H1 (cell line): ENCODE results near the gene NEK9. TPM values are rescaled to one million over a fixed set of nuclear protein-coding genes. Genes with fewer than 3 reads are reported as not detected.

ENCODE experiments used
- CTCF ChIA-PET: fragments of 300-600 bp; sonication (Branson Sonifier 250); formaldehyde crosslinking; loops from one replicate; lab custom pipeline; 2021; ENCODE audit not compliant: partially characterized antibody; lab: Charles Lee
- POLR2A ChIA-PET: fragments of 300-600 bp; sonication (Branson Sonifier 250); formaldehyde crosslinking; loops from one replicate; lab custom pipeline; 2021; ENCODE audit warnings: inconsistent platforms; ENCODE audit not compliant: partially characterized antibody; lab: Charles Lee
- DNase-seq, 2 experiments: peaks; one replicate each; pipeline versions ENCODE4 v3.0.0 to v3.0.0-alpha.2; 2010 to 2022; ENCODE audit warnings: low spot score in 2 of 2, low read depth in 1 of 2, mixed read lengths in 1 of 2
- FAIRE-seq: peaks from 2 replicates; lab custom pipeline; 2011; peaks lifted over from hg19 to GRCh38; lab: Jason Lieb, UNC
- H2AFZ ChIP-seq: 2 replicates; pipeline ENCODE4 v1.8.1; 2012; ENCODE audit warnings: low read length, inconsistent platforms
- H2AK5ac ChIP-seq: 2 replicates; pipeline ENCODE4 v1.6.1; 2013; ENCODE audit warnings: low read depth, low read length
- H2BK120ac ChIP-seq: replicated peaks from 2 replicates; pipeline ENCODE3; 2013; ENCODE audit warnings: low read depth, low read length, inconsistent platforms
- H2BK12ac ChIP-seq: 2 replicates; pipeline ENCODE4 v1.6.1; 2013; ENCODE audit warnings: low read depth, low read length
- H2BK15ac ChIP-seq: 2 replicates; pipeline ENCODE4 v1.6.1; 2013; ENCODE audit warnings: low read length
- H2BK20ac ChIP-seq: 2 replicates; pipeline ENCODE4 v1.6.1; 2013; ENCODE audit warnings: low read length
- H2BK5ac ChIP-seq: 2 replicates; pipeline ENCODE4 v1.6.1; 2013; ENCODE audit warnings: low read depth, low read length
- H3K14ac ChIP-seq: 2 replicates; pipeline ENCODE4 v1.6.1; 2013; ENCODE audit warnings: inconsistent platforms; ENCODE audit not compliant: insufficient read length
- H3K18ac ChIP-seq: 2 replicates; pipeline ENCODE4 v1.6.1; 2013; ENCODE audit warnings: low read length; ENCODE audit errors: extremely low read depth
- H3K23ac ChIP-seq: 2 replicates; pipeline ENCODE4 v1.6.1; 2013; ENCODE audit warnings: inconsistent platforms; ENCODE audit not compliant: insufficient read length
- H3K23me2 ChIP-seq: 2 replicates; pipeline ENCODE4 v1.6.1; 2013; ENCODE audit warnings: low read depth, low read length
- H3K27ac ChIP-seq: 2 replicates; pipeline ENCODE4 v1.6.1; 2011; ENCODE audit warnings: low read depth, low read length, inconsistent platforms
- H3K27me3 ChIP-seq, 4 experiments: replicated peaks in 1 of 4; 1 replicate in 1 of 4; 2 replicates in 3 of 4; pipeline versions ENCODE4 v1.6.1 to v1.8.1; 2011 to 2013; ENCODE audit warnings: low read length in 3 of 4, mild to moderate bottlenecking in 3 of 4, inconsistent platforms in 2 of 4, mixed read lengths in 2 of 4, moderate library complexity in 1 of 4; ENCODE audit not compliant: control insufficient read depth in 3 of 4, insufficient read depth in 3 of 4; ENCODE audit errors: extremely low read depth in 1 of 4
- H3K36me3 ChIP-seq, 4 experiments: 2 replicates each; pipeline versions ENCODE4 v1.6.1 to v1.8.1; 2011 to 2013; ENCODE audit warnings: mild to moderate bottlenecking in 4 of 4, low read length in 3 of 4, moderate library complexity in 2 of 4, control low read depth in 1 of 4, inconsistent platforms in 1 of 4; ENCODE audit not compliant: insufficient read depth in 4 of 4, control insufficient read depth in 2 of 4
- H3K4ac ChIP-seq: replicated peaks from 2 replicates; pipeline ENCODE3; 2013; ENCODE audit warnings: low read length, low read depth, mixed read lengths, inconsistent platforms; ENCODE audit not compliant: insufficient read length
- H3K4me1 ChIP-seq, 4 experiments: replicated peaks in 1 of 4; 1 replicate in 1 of 4; 2 replicates in 3 of 4; pipeline versions ENCODE4 v1.6.1 to v1.8.1; 2011 to 2013; ENCODE audit warnings: low read length in 3 of 4, inconsistent platforms in 2 of 4, mixed read lengths in 1 of 4; ENCODE audit not compliant: insufficient read depth in 4 of 4, control insufficient read depth in 3 of 4
- H3K4me2 ChIP-seq, 2 experiments: 2 replicates each; pipeline versions ENCODE4 v1.6.1 to v1.8.1; 2011 to 2013; ENCODE audit warnings: low read depth in 2 of 2, low read length in 2 of 2, control low read depth in 1 of 2, inconsistent platforms in 1 of 2, mild to moderate bottlenecking in 1 of 2; ENCODE audit not compliant: insufficient read depth in 1 of 2
- H3K4me3 ChIP-seq, 4 experiments: fragments of 200-600, 300-600 bp in 1 of 4; sonication (generic), shearing (Covaris generic), sonication (Bioruptor Twin) in 1 of 4; 2 replicates each; pipeline versions ENCODE4 v1.5.1 to v1.8.1; 2011 to 2016; ENCODE audit warnings: low read length in 4 of 4, low read depth in 3 of 4, control low read depth in 2 of 4, inconsistent platforms in 2 of 4, mild to moderate bottlenecking in 2 of 4, mixed read lengths in 1 of 4, moderate library complexity in 1 of 4; ENCODE audit not compliant: insufficient read depth in 2 of 4; ENCODE audit errors: extremely low read depth in 1 of 4
- H3K56ac ChIP-seq: replicated peaks from 2 replicates; pipeline ENCODE3; 2013; ENCODE audit warnings: low read depth, mild to moderate bottlenecking, mixed read lengths, low read length, inconsistent platforms; ENCODE audit not compliant: insufficient read length
- H3K79me1 ChIP-seq: 2 replicates; pipeline ENCODE4 v1.6.1; 2013; ENCODE audit warnings: low read depth, low read length, control low read depth
- H3K79me2 ChIP-seq, 2 experiments: 2 replicates each; pipeline versions ENCODE4 v1.6.1 to v1.8.1; 2012 to 2013; ENCODE audit warnings: low read length in 2 of 2, mild to moderate bottlenecking in 2 of 2, inconsistent platforms in 1 of 2; ENCODE audit not compliant: insufficient read depth in 2 of 2, control insufficient read depth in 1 of 2
- H3K9ac ChIP-seq, 4 experiments: replicated peaks in 1 of 4; 1 replicate in 1 of 4; 2 replicates in 3 of 4; pipeline versions ENCODE4 v1.6.1 to v1.8.1; 2011 to 2013; ENCODE audit warnings: low read depth in 3 of 4, low read length in 3 of 4, control low read depth in 2 of 4, mild to moderate bottlenecking in 2 of 4, moderate library complexity in 2 of 4, inconsistent platforms in 1 of 4; ENCODE audit errors: extremely low read depth in 1 of 4
- H3K9me3 ChIP-seq, 2 experiments: 2 replicates each; pipeline versions ENCODE4 v1.6.1 to v1.8.1; 2012 to 2013; ENCODE audit warnings: mild to moderate bottlenecking in 2 of 2, moderate library complexity in 2 of 2, control low read depth in 1 of 2, inconsistent platforms in 1 of 2, low read depth in 1 of 2, low read length in 1 of 2, mixed read lengths in 1 of 2; ENCODE audit not compliant: insufficient read depth in 2 of 2
- H4K20me1 ChIP-seq, 2 experiments: replicated peaks in 1 of 2; 2 replicates each; pipeline versions ENCODE3 to v1.8.1; 2011 to 2013; ENCODE audit warnings: inconsistent platforms in 2 of 2, low read length in 2 of 2, mild to moderate bottlenecking in 1 of 2; ENCODE audit not compliant: insufficient read depth in 2 of 2, control insufficient read depth in 1 of 2
- H4K5ac ChIP-seq: 2 replicates; pipeline ENCODE4 v1.6.1; 2013; ENCODE audit warnings: low read length, low read depth, mixed read lengths, inconsistent platforms; ENCODE audit not compliant: insufficient read length
- H4K8ac ChIP-seq: 2 replicates; pipeline ENCODE4 v1.8.0; 2013; ENCODE audit warnings: mild to moderate bottlenecking, moderate library complexity, low read length, inconsistent platforms; ENCODE audit not compliant: insufficient read depth; ENCODE audit errors: extremely low read depth
- H4K91ac ChIP-seq: replicated peaks from 2 replicates; pipeline ENCODE3; 2013; ENCODE audit warnings: low read length, mixed read lengths, inconsistent platforms; ENCODE audit not compliant: insufficient read length
- BCL11A ChIP-seq, 2 experiments: IDR thresholded peaks; one replicate each; pipeline ENCODE4 v1.6.1; 2011; ENCODE audit warnings: low read depth in 2 of 2, low read length in 2 of 2, mild to moderate bottlenecking in 2 of 2
- CBX8 ChIP-seq: fragments of 300-800, 300-1000 bp; sonication (generic); IDR thresholded peaks from 2 replicates; pipeline ENCODE4 v1.7.1; 2016; ENCODE audit warnings: low read depth, low read length, borderline replicate concordance
- CEBPB ChIP-seq: IDR thresholded peaks from 2 replicates; pipeline ENCODE4 v1.6.1; 2012; ENCODE audit warnings: low read depth, low read length
- E2F6 ChIP-seq: IDR thresholded peaks from 2 replicates; pipeline ENCODE4 v1.6.1; 2012; ENCODE audit warnings: inconsistent platforms
- MAFK ChIP-seq: IDR thresholded peaks from 2 replicates; pipeline ENCODE4 v1.6.1; 2012; ENCODE audit warnings: low read depth, mild to moderate bottlenecking, improper control_type of control experiment, low read length
- RFX5 ChIP-seq: IDR thresholded peaks from 2 replicates; pipeline ENCODE4 v1.6.1; 2011; ENCODE audit warnings: low read depth, low read length, improper control_type of control experiment, borderline replicate concordance
- RXRA ChIP-seq: IDR thresholded peaks from 2 replicates; pipeline ENCODE4 v1.6.1; 2011; ENCODE audit warnings: low read depth, mild to moderate bottlenecking, low read length, moderate library complexity; ENCODE audit not compliant: insufficient read depth
- SAP30 ChIP-seq: fragments of 300-600 bp; sonication (generic); IDR thresholded peaks from 2 replicates; pipeline ENCODE4 v1.7.1; 2012; ENCODE audit warnings: low read length, moderate library complexity, mild to moderate bottlenecking, inconsistent platforms; ENCODE audit not compliant: insufficient read depth, insufficient replicate concordance
- SIN3A ChIP-seq, 2 experiments: IDR thresholded peaks in 1 of 2; conservative IDR thresholded peaks in 1 of 2; 2 replicates each; pipeline ENCODE4 v1.6.1; 2011 to 2012; ENCODE audit warnings: low read length in 2 of 2, improper control_type of control experiment in 1 of 2, low read depth in 1 of 2, mild to moderate bottlenecking in 1 of 2
- YY1 ChIP-seq: IDR thresholded peaks from 2 replicates; pipeline ENCODE4 v1.6.1; 2011; ENCODE audit warnings: low read depth, mild to moderate bottlenecking, low read length
- WGBS, 2 experiments: shearing (Covaris generic) in 1 of 2; methylation state at CpG; one replicate each; pipeline versions ENCODE4 v1.1.6 to v1.1.7; 2013 to 2015; ENCODE audit warnings: low lambda C conversion rate in 2 of 2, mixed read lengths in 2 of 2, inconsistent platforms in 1 of 2, low coverage in 1 of 2, missing lambda C conversion rate in 1 of 2; ENCODE audit not compliant: insufficient replicate concordance in 2 of 2, insufficient coverage in 1 of 2, insufficient read length in 1 of 2; ENCODE audit errors: extremely low coverage in 1 of 2, missing lambda C conversion rate in 1 of 2; 5-methylcytosine and 5-hydroxymethylcytosine counted together
- polyA plus RNA-seq, 7 experiments: library from polyadenylated mRNA; depleted of rRNA in 3 of 7; stranded (reverse) in 5 of 7; unstranded in 2 of 7; fragments of >200 nt in 5 of 7; fragments of 200-250 nt in 2 of 7; gene quantifications; 1 replicate in 5 of 7; 2 replicates in 1 of 7; 4 replicates in 1 of 7; pipeline versions ENCODE4 v1.2.1 to v1.2.3, GENCODE V29; 2011 to 2013; ENCODE audit warnings: missing spikeins in 2 of 7, mixed read lengths in 2 of 7
- total RNA-seq: library from RNA; stranded (reverse); fragmentation: NEBNext Ultra II Directional; extraction: Animal tissue kit (Norgen Biotek cat#: 25700); gene quantifications from 2 replicates; pipeline ENCODE4 v1.2.1, GENCODE V29; 2021

Gene NEK9
- total and polyA plus RNA-seq, 2 of the 8 experiments (the other 6 are each of a cell fraction or from before 2014, with no cell fraction given) = 16.0 to 43.6 TPM

GRCh38 chr14:75068294-75069120 is 58.3 kb downstream of the NEK9 start:
- Histone ChIP-seq H2AFZ (no peak overlapping the region), H3K27me3 (no peaks in the 10 kb centered on the region)
- FAIRE-seq = no peak
- TF ChIP-seq SIN3A (conservative IDR thresholded peaks at IDR 0.05 in 1 of 2, IDR thresholded peaks at IDR 0.05 in 1 of 2; ENCODE audit: low read depth in 1 of 2, low read length in 2 of 2) = 0 out of 4 replicates have a peak, but pooled peaks of 1 of the 2 experiments have one; percentile 56
- peak; percentile 59; the same call in 1 of the 2 replicates for TF ChIP-seq MAFK
- no peak for TF ChIP-seq CEBPB
- no peak for TF ChIP-seq E2F6
- TF ChIP-seq RFX5 = no peak
- no peak for TF ChIP-seq RXRA
- no peak for TF ChIP-seq SAP30
- no peak for TF ChIP-seq BCL11A (IDR thresholded peaks at IDR 0.05; ENCODE audit: low read depth in 2 of 2, low read length in 2 of 2)
- TF ChIP-seq YY1 = no peak
- TF ChIP-seq CBX8 = no peak

More at GRCh38 chr14:75068294-75069120, 58.3 kb downstream of the NEK9 start:
- Histone ChIP-seq H3K4me3 (peak overlapping the region; percentile 70 to 90 (median 82)), H3K23ac (no peak overlapping the region), H3K4me2 (peak overlapping the region; percentile 60 to 83), H2AK5ac (no peak overlapping the region), H3K79me1 (peaks cover 2% of the 10 kb centered on the region), H3K4me1 (peaks cover 0 to 3% (median under 1%) of the 10 kb centered on the region in 4 experiments; a peak in 2 of 7 replicates), H4K8ac (peak overlapping the region; percentile 90; the same call in 1 of the 2 replicates), H2BK20ac (no peak overlapping the region), H2BK5ac (peak overlapping the region; percentile 94), H3K9ac (peak overlapping the region; percentile 54 to 92 (median 86)), H3K56ac (no peak overlapping the region), H3K27ac (peak overlapping the region; percentile 83), H3K4ac (no peak overlapping the region), H3K79me2 (peaks cover 0 to 11% of the 10 kb centered on the region in 2 experiments; a peak in 2 of 4 replicates), H3K14ac (no peak overlapping the region), H4K91ac (no peak overlapping the region), H2BK15ac (no peak overlapping the region), H4K5ac (no peak overlapping the region), H2BK12ac (peak overlapping the region; percentile 29; the same call in 1 of the 2 replicates), H3K36me3 (no peaks in the 10 kb centered on the region), H3K18ac (peak overlapping the region; percentile 80; the same call in 1 of the 2 replicates), H3K23me2 (peaks cover 9% of the 10 kb centered on the region), H2BK120ac (no peak overlapping the region), H4K20me1 (no peaks in the 10 kb centered on the region), H3K9me3 (no peaks in the 10 kb centered on the region)
- DNase-seq = no peak
- POLR2A ChIA-PET = interaction anchor here (0.6 to 3.9 kb wide), 8 partner anchors 11 to 210 kb away, joined by 3 to 22 read pairs (median 4); partner anchors contain the start of genes FOS and MLH3
- 10% methylated on average over 14 of the region's 15 CpGs; no CpG with 5 or more reads in 1 of the 2 experiments for WGBS, 2 experiments
- CTCF ChIA-PET = interaction anchor here (0.6 to 5.6 kb wide), 6 partner anchors 11 to 1931 kb away, joined by 3 to 39 read pairs (median 4); no protein-coding TSS in a partner anchor
